Psoas muscle (tissue), 8 donors: ENCODE results near the gene ACSF2. TPM values are rescaled to one million over a fixed set of nuclear protein-coding genes. Genes with fewer than 3 reads are reported as not detected.
A peak's percentile ranks its signal among the peaks of the same experiment; 100 is the strongest.

Experiments used
- ATAC-seq, 4 donors: fragments of 200-7000 bp; cut with Tn5 transposase; one replicate each; pipeline ENCODE4 v1.9.1; 2020; ENCODE audit warnings: moderate library complexity in 3 of 4, mild to moderate bottlenecking in 2 of 4
- DNase-seq, 2 donors: peaks; one replicate each; pipeline ENCODE4 v3.0.0-alpha.2; 2020
- H3K27ac ChIP-seq: fragments of 200-600 bp; one replicate; pipeline ENCODE4 v1.8.0; 2022
- H3K27me3 ChIP-seq, 3 donors: fragments of 200-600 bp in 1 of 3; one replicate each; pipeline versions ENCODE4 v1.6.1 to v1.8.0; 2013 to 2022; ENCODE audit warnings: low read length in 2 of 3, mild to moderate bottlenecking in 2 of 3, moderate library complexity in 1 of 3; ENCODE audit not compliant: insufficient read depth in 3 of 3
- H3K36me3 ChIP-seq, 2 donors: fragments of 200-600 bp in 1 of 2; one replicate each; pipeline versions ENCODE4 v1.6.1 to v1.8.0; 2013 to 2022; ENCODE audit warnings: low read depth in 1 of 2, mild to moderate bottlenecking in 1 of 2, moderate library complexity in 1 of 2; ENCODE audit not compliant: insufficient read depth in 1 of 2
- H3K4me1 ChIP-seq: fragments of 200-600 bp; one replicate; pipeline ENCODE4 v1.8.0; 2022
- H3K4me3 ChIP-seq: fragments of 200-600 bp; one replicate; pipeline ENCODE4 v1.8.0; 2022; ENCODE audit warnings: mild to moderate bottlenecking
- H3K9me3 ChIP-seq: fragments of 200-600 bp; one replicate; pipeline ENCODE4 v1.8.0; 2022
- CTCF ChIP-seq: fragments of 200-600 bp; IDR thresholded peaks from one replicate; pipeline ENCODE4 v1.8.0; 2022; ENCODE audit warnings: antibody characterized with exemption
- WGBS, 3 donors: extraction: QIAGEN DNeasy Blood & Tissue Kit; methylation state at CpG; one replicate each; pipeline versions ENCODE4 v1.1.6 to v1.1.7; 2013; 5-methylcytosine and 5-hydroxymethylcytosine counted together
- intact Hi-C, 2 donors: fragments of 100-400 bp; cut with DNase I; formaldehyde crosslinking; loops; one replicate each; pipeline versions ENCODE4 v1.11.0 to v1.14.2; 2022
- polyA plus RNA-seq, 3 donors: library from polyadenylated mRNA; stranded (reverse); fragments of 200-250 nt; gene quantifications; one replicate each; pipeline ENCODE4 v1.2.3, GENCODE V29; 2013
- total RNA-seq, 4 donors: library from RNA; stranded (reverse); fragmentation: NEBNext Ultra II Directional in 2 of 4; extraction: Animal tissue kit (Norgen Biotek cat#: 25700) in 2 of 4; gene quantifications; one replicate each; pipeline versions ENCODE4 v1.2.1 to v1.2.4, GENCODE V29; 2021 to 2023
- donor health status: healthy with polysubstance abuse.
- donor health status: DM: no; HTN: no; CAD: no; lungs with moderate emphysema.
- donor health status: Bipolar disorder and iron deficiency.
- donor health status: healthy.
- donor health status: DM: yes; HTN: yes; CAD: no.
- donor health status: DM: no; HTN: no; CAD: no.
- donor health status: DM: no; HTN: no; CAD: no.
- donor health status: DM: yes; HTN: yes; CAD: no.

The ACSF2 gene
- total and polyA plus RNA-seq, 7 donors = 14.4 to 72.3 (median 35.5) TPM

- intact Hi-C loops = loop anchor here in 1 of 2 donors (5.0 kb wide), 1 partner anchor 105 kb away; no protein-coding TSS in a partner anchor
- 75 to 90% (median 85%) methylated on average over 7 of the region's 7 CpGs for WGBS, 3 donors
- no peak for ATAC-seq
- no peak for TF ChIP-seq CTCF
- no peaks in the 10 kb centered on the region for H3K9me3 ChIP-seq
- DNase-seq = no peak
- peaks cover 36% of the 10 kb centered on the region for H3K4me1 ChIP-seq
- peaks cover 0 to 16% of the 10 kb centered on the region in 2 donors for H3K36me3 ChIP-seq
- no peaks in the 10 kb centered on the region for H3K27me3 ChIP-seq
- no peak overlapping the region for H3K27ac ChIP-seq
- H3K4me3 ChIP-seq = no peak overlapping the region
These were observed 41.3 kb downstream of the ACSF2 start for GRCh38 chr17:50467114-50467854.

- TF ChIP-seq CTCF = no peak
- H3K4me1 ChIP-seq = peaks cover 42% of the 10 kb centered on the region
- no peaks in the 10 kb centered on the region for H3K9me3 ChIP-seq
- DNase-seq (no peak), ATAC-seq (no peak)
- no peaks in the 10 kb centered on the region for H3K27me3 ChIP-seq
- H3K4me3 ChIP-seq = peak overlapping the region; percentile 65
- WGBS, 3 donors = 57 to 76% (median 60%) methylated on average over 13 of the region's 13 CpGs
- intact Hi-C loops = loop anchor here in 1 of 2 donors (5.0 kb wide), 1 partner anchor 106 kb away; no protein-coding TSS in a partner anchor
- peaks cover 0 to 10% of the 10 kb centered on the region in 2 donors for H3K36me3 ChIP-seq
- no peak overlapping the region for H3K27ac ChIP-seq
These were observed 41.9 kb downstream of the ACSF2 start for GRCh38 chr17:50467855-50468303.

GRCh38 chr17:50468304-50469207 lies 42.5 kb downstream of the ACSF2 start, which contains the start of gene CHAD:
Gene CHAD, minus strand, starts transcription at chr17:50468880. Its CDS starts 67 bp downstream, at chr17:50468813.
- no peak for TF ChIP-seq CTCF
- peak; percentile 43 to 61 for DNase-seq
- Histone ChIP-seq H3K27me3 (no peaks in the 10 kb centered on the region), H3K27ac (peak within 1 kb of the TSS; percentile 71), H3K4me3 (peak within 1 kb of the TSS; percentile 65), H3K36me3 (peaks cover 0 to 4% of the 10 kb centered on the region in 2 donors), H3K9me3 (no peaks in the 10 kb centered on the region), H3K4me1 (peaks cover 42% of the 10 kb centered on the region)
- ATAC-seq = peak; percentile 35 to 45 (median 36)
- 19 to 34% (median 20%) methylated on average over 55 to 71 of the region's 71 CpGs for WGBS, 3 donors
- intact Hi-C loops = loop anchor here in 1 of 2 donors (5.0 kb wide), 1 partner anchor 106 kb away; no protein-coding TSS in a partner anchor

- Histone ChIP-seq H3K27ac (no peak overlapping the region), H3K4me3 (peak overlapping the region; percentile 65), H3K27me3 (no peaks in the 10 kb centered on the region), H3K36me3 (no peaks in the 10 kb centered on the region), H3K9me3 (no peaks in the 10 kb centered on the region), H3K4me1 (peaks cover 42% of the 10 kb centered on the region)
- intact Hi-C loops = loop anchor here in 1 of 2 donors (5.0 kb wide), 1 partner anchor 107 kb away; no protein-coding TSS in a partner anchor
- TF ChIP-seq CTCF = no peak
- peak in 3 of 4 donors; percentile 15 to 27 (median 26) for ATAC-seq
- 3 to 8% (median 5%) methylated on average over 28 to 37 of the region's 37 CpGs for WGBS, 3 donors
- peak in 1 of 2 donors; percentile 61 for DNase-seq
These were observed 43.2 kb downstream of the ACSF2 start for GRCh38 chr17:50469208-50469605.
